Fibroblast of lung (primary cell): ENCODE results near the gene SGSH.

Experiments
- CTCF ChIP-seq, 2 donors: IDR thresholded peaks in 1 of 2; conservative IDR thresholded peaks in 1 of 2; 1 replicate in 1 of 2; 2 replicates in 1 of 2; pipeline ENCODE4 v1.5.1; 2011 to 2012; ENCODE audit warnings: low read length in 2 of 2, control low read depth in 1 of 2, inconsistent platforms in 1 of 2, low read depth in 1 of 2, mild to moderate bottlenecking in 1 of 2
- EZH2 ChIP-seq: IDR thresholded peaks from 2 replicates; pipeline ENCODE4 v1.5.1; 2012; ENCODE audit warnings: low read length, control low read depth, mild to moderate bottlenecking; ENCODE audit errors: missing control alignments

- TF ChIP-seq CTCF (conservative IDR thresholded peaks at IDR 0.05 in 1 of 2, IDR thresholded peaks at IDR 0.05 in 1 of 2; ENCODE audit: low read depth in 1 of 2, low read length in 2 of 2) (no peak), EZH2 (no peak)
These were observed 47.0 kb downstream of the SGSH start for GRCh38 chr17:80173126-80173525.
